Body of pancreas (tissue), 4 donors: ENCODE data around the gene FOXJ2.

Experiments used
- CTCF ChIP-seq, 7 experiments: fragments of 450-650 bp in 4 of 7; fragments of 200-600 bp in 3 of 7; sonication (generic) in 3 of 7; IDR thresholded peaks; one replicate each; pipeline ENCODE4 v1.5.1; 2016 to 2019; ENCODE audit warnings: antibody characterized with exemption in 7 of 7
- POLR2A ChIP-seq, 3 donors: fragments of 450-650 bp; IDR thresholded peaks; one replicate each; pipeline ENCODE4 v1.6.1; 2016; ENCODE audit warnings: antibody characterized with exemption in 3 of 3, mild to moderate bottlenecking in 2 of 3

DNA sequence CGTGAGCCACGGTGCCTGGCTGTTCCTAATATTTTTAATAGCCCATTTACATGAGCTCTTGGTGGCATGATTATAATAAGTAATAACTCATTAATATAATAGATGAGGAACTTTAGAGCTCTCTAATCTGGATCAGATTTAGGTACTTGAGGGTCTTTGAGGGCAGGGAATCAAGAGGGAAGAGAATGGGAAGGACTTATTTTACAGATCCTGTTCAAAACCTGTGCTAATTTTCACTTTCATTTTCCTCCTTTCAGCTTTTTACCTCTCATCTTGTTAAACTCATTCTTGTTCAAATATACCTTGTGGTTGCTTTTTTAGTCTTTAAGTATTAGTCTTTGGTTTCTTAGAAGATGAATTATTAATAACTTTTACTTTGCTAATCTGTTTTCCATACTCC, 55.1 kb downstream of the FOXJ2 start:
- no peak for TF ChIP-seq CTCF (IDR thresholded peaks at IDR 0.05)
- no peak for TF ChIP-seq POLR2A (IDR thresholded peaks at IDR 0.05)
